Left ventricle myocardium inferior (tissue), 1 donor: ENCODE results near the gene COPG2. TPM values are rescaled to one million over a fixed set of nuclear protein-coding genes. Genes with fewer than 3 reads are reported as not detected.

Experiments
- DNase-seq: peaks from one replicate; pipeline ENCODE4 v3.0.0-alpha.2; 2020
- H3K27ac ChIP-seq: fragments of 200-600 bp; replicated peaks from 2 replicates; pipeline ENCODE4 v1.8.0; 2021
- H3K27me3 ChIP-seq: fragments of 200-600 bp; 2 replicates; pipeline ENCODE4 v1.8.0; 2021; ENCODE audit warnings: low read depth
- H3K36me3 ChIP-seq: fragments of 200-600 bp; 2 replicates; pipeline ENCODE4 v1.8.0; 2021
- H3K4me1 ChIP-seq: fragments of 200-600 bp; 2 replicates; pipeline ENCODE4 v1.8.0; 2021
- H3K4me3 ChIP-seq: fragments of 200-600 bp; 2 replicates; pipeline ENCODE4 v1.8.0; 2021; ENCODE audit warnings: mild to moderate bottlenecking, moderate library complexity
- H3K9me3 ChIP-seq: fragments of 200-600 bp; replicated peaks from 2 replicates; pipeline ENCODE4 v1.8.0; 2021
- CTCF ChIP-seq: fragments of 200-600 bp; IDR thresholded peaks from 2 replicates; pipeline ENCODE4 v1.8.0; 2021; ENCODE audit warnings: antibody characterized with exemption, mild to moderate bottlenecking, borderline replicate concordance
- intact Hi-C: fragments of 100-400 bp; cut with micrococcal nuclease; formaldehyde crosslinking; loops from one replicate; pipeline ENCODE4 v1.11.0; 2022
- total RNA-seq: library from RNA; stranded (reverse); fragmentation: NEBNext Ultra II Directional; extraction: Animal tissue kit (Norgen Biotek cat#: 25700); gene quantifications from one replicate; pipeline ENCODE4 v1.2.1, GENCODE V29; 2021
- donor health status: DM: no; HTN: yes; CAD: no; lungs with severe emphysema.

COPG2 gene
- total RNA-seq, 1 donor from 2014 or later, result 16.9 TPM

- no peak for TF ChIP-seq CTCF
- intact Hi-C loops, result no loop called here
Observed at GRCh38 chr7:130506358-130506757, 162.2 kb downstream of the COPG2 start.

GRCh38 chr7:130505753-130506152 lies 162.8 kb downstream of the COPG2 start:
- Histone ChIP-seq H3K4me3 (no peak overlapping the region), H3K27ac (no peak overlapping the region), H3K27me3 (no peaks in the 10 kb centered on the region), H3K9me3 (no peaks in the 10 kb centered on the region), H3K36me3 (peaks cover 38% of the 10 kb centered on the region), H3K4me1 (peaks cover 5% of the 10 kb centered on the region)
- no peak for DNase-seq
- TF ChIP-seq CTCF, result no peak
- intact Hi-C loops, result no loop called here

More at GRCh38 chr7:130506358-130506757, 162.2 kb downstream of the COPG2 start:
- H3K9me3 ChIP-seq, result no peaks in the 10 kb centered on the region
- H3K27ac ChIP-seq, result no peak overlapping the region
- peaks cover 6% of the 10 kb centered on the region for H3K4me1 ChIP-seq
- DNase-seq, result no peak
- H3K4me3 ChIP-seq, result no peak overlapping the region
- H3K27me3 ChIP-seq, result no peaks in the 10 kb centered on the region
- peaks cover 41% of the 10 kb centered on the region for H3K36me3 ChIP-seq

GRCh38 chr7:130500910-130501309 lies 167.6 kb downstream of the COPG2 start:
- H3K4me1 ChIP-seq, result no peaks in the 10 kb centered on the region
- H3K27ac ChIP-seq, result no peak overlapping the region
- no peaks in the 10 kb centered on the region for H3K9me3 ChIP-seq
- no peak overlapping the region for H3K4me3 ChIP-seq
- intact Hi-C loops, result no loop called here
- no peak for DNase-seq
- no peak for TF ChIP-seq CTCF
- H3K36me3 ChIP-seq, result peaks cover 17% of the 10 kb centered on the region
- H3K27me3 ChIP-seq, result no peaks in the 10 kb centered on the region

GRCh38 chr7:130500463-130500862 lies 168.1 kb downstream of the COPG2 start:
- no peak for TF ChIP-seq CTCF
- Histone ChIP-seq H3K36me3 (peaks cover 17% of the 10 kb centered on the region), H3K9me3 (no peaks in the 10 kb centered on the region), H3K27me3 (no peaks in the 10 kb centered on the region), H3K4me3 (no peak overlapping the region), H3K27ac (no peak overlapping the region), H3K4me1 (no peaks in the 10 kb centered on the region)
- intact Hi-C loops, result no loop called here
- no peak for DNase-seq

- TF ChIP-seq CTCF, result no peak
- peaks cover 32% of the 10 kb centered on the region for H3K4me1 ChIP-seq
- H3K27ac ChIP-seq, result no peak overlapping the region
- H3K27me3 ChIP-seq, result peaks cover 26% of the 10 kb centered on the region
- H3K36me3 ChIP-seq, result no peaks in the 10 kb centered on the region
- no peak overlapping the region for H3K4me3 ChIP-seq
- intact Hi-C loops, result no loop called here
- H3K9me3 ChIP-seq, result no peaks in the 10 kb centered on the region
- DNase-seq, result no peak
Observed at GRCh38 chr7:130494431-130494858, 174.1 kb downstream of the COPG2 start.

- no peaks in the 10 kb centered on the region for H3K9me3 ChIP-seq
- no peak overlapping the region for H3K27ac ChIP-seq
- DNase-seq, result no peak
- H3K4me1 ChIP-seq, result peaks cover 33% of the 10 kb centered on the region
- H3K36me3 ChIP-seq, result no peaks in the 10 kb centered on the region
- TF ChIP-seq CTCF, result no peak
- peaks cover 31% of the 10 kb centered on the region for H3K27me3 ChIP-seq
- intact Hi-C loops, result no loop called here
- H3K4me3 ChIP-seq, result peak overlapping the region; percentile 63
Observed at GRCh38 chr7:130493275-130493873, 175.2 kb downstream of the COPG2 start.
